GM23338 (cell line): ENCODE results near the gene P2RX4. TPM values are rescaled to one million over a fixed set of nuclear protein-coding genes. Genes with fewer than 3 reads are reported as not detected.

Experiments
- ATAC-seq: fragments of 200-7000 bp; cut with Tn5 transposase; 3 replicates; pipeline ENCODE4 v1.9.1; 2020
- DNase-seq: peaks from one replicate; pipeline ENCODE4 v3.0.0-alpha.2; 2015; ENCODE audit warnings: low spot score
- H2AFZ ChIP-seq: fragments of 200-600 bp; sonication (generic); 2 replicates; pipeline ENCODE4 v1.8.0; 2016; ENCODE audit warnings: antibody characterized with exemption, mild to moderate bottlenecking, moderate library complexity
- H3F3A ChIP-seq: fragments of 200-600 bp; sonication (generic); replicated peaks from 2 replicates; pipeline ENCODE4 v1.8.0; 2017; ENCODE audit warnings: antibody characterized with exemption, mixed run types, low read depth
- H3K27ac ChIP-seq: fragments of 200-600 bp; sonication (generic); 2 replicates; pipeline ENCODE4 v1.6.1; 2016; ENCODE audit warnings: low read depth
- H3K27me3 ChIP-seq: fragments of 200-600 bp; sonication (generic); 2 replicates; pipeline ENCODE4 v1.8.0; 2016; ENCODE audit warnings: mild to moderate bottlenecking, mixed run types, moderate library complexity; ENCODE audit not compliant: insufficient read depth
- H3K36me3 ChIP-seq: fragments of 200-600 bp; sonication (generic); 2 replicates; pipeline ENCODE4 v1.8.0; 2016; ENCODE audit warnings: mild to moderate bottlenecking; ENCODE audit not compliant: insufficient read depth
- H3K4me1 ChIP-seq: fragments of 200-600 bp; sonication (generic); 2 replicates; pipeline ENCODE4 v1.8.0; 2016; ENCODE audit warnings: mild to moderate bottlenecking, moderate library complexity; ENCODE audit not compliant: insufficient read depth
- H3K4me2 ChIP-seq: fragments of 200-600 bp; sonication (generic); 2 replicates; pipeline ENCODE4 v1.7.1; 2017; ENCODE audit warnings: mixed run types
- H3K4me3 ChIP-seq: fragments of 200-600 bp; sonication (generic); 2 replicates; pipeline ENCODE4 v1.6.1; 2016; ENCODE audit warnings: mixed run types
- H3K79me2 ChIP-seq: fragments of 200-600 bp; sonication (generic); replicated peaks from 2 replicates; pipeline ENCODE4 v1.8.0; 2017; ENCODE audit warnings: mild to moderate bottlenecking; ENCODE audit not compliant: insufficient read depth
- H3K9me2 ChIP-seq: fragments of 200-600 bp; sonication (generic); 2 replicates; pipeline ENCODE4 v1.8.0; 2017; ENCODE audit not compliant: insufficient read depth
- H4K20me1 ChIP-seq: fragments of 200-600 bp; sonication (generic); replicated peaks from 2 replicates; pipeline ENCODE4 v1.8.0; 2017; ENCODE audit warnings: mild to moderate bottlenecking; ENCODE audit not compliant: insufficient read depth
- H3K27ac Mint-ChIP-seq: 2 replicates; pipeline ENCODE4 v1.8.0; 2020; ENCODE audit warnings: inconsistent platforms, mild to moderate bottlenecking, moderate library complexity, mixed read lengths
- H3K27me3 Mint-ChIP-seq: 3 replicates; pipeline ENCODE4 v1.8.0; 2022; ENCODE audit warnings: low read depth, mild to moderate bottlenecking, moderate library complexity, mixed read lengths, inconsistent platforms; ENCODE audit not compliant: insufficient read depth, poor library complexity
- H3K36me3 Mint-ChIP-seq: 3 replicates; pipeline ENCODE4 v1.8.0; 2021; ENCODE audit warnings: low read depth, mild to moderate bottlenecking, inconsistent platforms, moderate library complexity, mixed read lengths
- H3K4me1 Mint-ChIP-seq: 3 replicates; pipeline ENCODE4 v1.8.0; 2020; ENCODE audit warnings: mild to moderate bottlenecking, inconsistent platforms, mixed read lengths
- H3K4me3 Mint-ChIP-seq: 3 replicates; pipeline ENCODE4 v1.8.0; 2021; ENCODE audit warnings: moderate library complexity, mild to moderate bottlenecking, inconsistent platforms, mixed read lengths
- H3K9me3 Mint-ChIP-seq: 3 replicates; pipeline ENCODE4 v1.8.0; 2020; ENCODE audit warnings: moderate library complexity, mild to moderate bottlenecking, inconsistent platforms, mixed read lengths
- CREB1 ChIP-seq: fragments of 250-450 bp; sonication (Bioruptor Pico); IDR thresholded peaks from 2 replicates; pipeline ENCODE4 v1.5.0; 2020; ENCODE audit warnings: low read depth, mild to moderate bottlenecking, moderate library complexity
- CTCF ChIP-seq, 2 experiments: fragments of 200-600 bp in 1 of 2; sonication (generic) in 1 of 2; conservative IDR thresholded peaks; 2 replicates each; pipeline versions ENCODE4 v1.5.1 to v1.6.1; 2016 to 2017; ENCODE audit warnings: antibody characterized with exemption in 2 of 2, low read depth in 2 of 2, mild to moderate bottlenecking in 2 of 2, moderate library complexity in 1 of 2
- ETS1 ChIP-seq: IDR thresholded peaks from 2 replicates; pipeline ENCODE4 v1.6.1; 2016; ENCODE audit warnings: antibody characterized with exemption
- EZH2 ChIP-seq: fragments of 200-600 bp; sonication (generic); IDR thresholded peaks from one replicate; pipeline ENCODE4 v1.8.0; 2017; ENCODE audit warnings: antibody characterized with exemption, mild to moderate bottlenecking, low read depth; ENCODE audit not compliant: unreplicated experiment
- EZH2phosphoT487 ChIP-seq: fragments of 200-600 bp; sonication (generic); IDR thresholded peaks from one replicate; pipeline ENCODE4 v1.8.1; 2018; ENCODE audit warnings: antibody characterized with exemption; ENCODE audit not compliant: unreplicated experiment
- JUNB ChIP-seq: IDR thresholded peaks from one replicate; pipeline ENCODE4 v1.6.1; 2016; ENCODE audit warnings: antibody characterized with exemption; ENCODE audit not compliant: unreplicated experiment
- NANOG ChIP-seq: IDR thresholded peaks from 2 replicates; pipeline ENCODE4 v1.6.1; 2016; ENCODE audit warnings: antibody characterized with exemption, borderline replicate concordance
- POLR2AphosphoS5 ChIP-seq: IDR thresholded peaks from 2 replicates; pipeline ENCODE4 v1.6.1; 2016; ENCODE audit warnings: antibody characterized with exemption, low read depth
- REST ChIP-seq: IDR thresholded peaks from one replicate; pipeline ENCODE4 v1.6.1; 2018; ENCODE audit warnings: antibody characterized with exemption; ENCODE audit not compliant: unreplicated experiment
- STAT1 ChIP-seq: IDR thresholded peaks from one replicate; pipeline ENCODE4 v1.6.1; 2016; ENCODE audit warnings: antibody characterized with exemption; ENCODE audit not compliant: unreplicated experiment
- ZNF114 ChIP-seq: fragments of 250-450 bp; sonication (Bioruptor Pico); IDR thresholded peaks from 2 replicates; pipeline ENCODE4 v1.5.0; 2020; ENCODE audit warnings: mild to moderate bottlenecking, moderate library complexity
- ZNF331 ChIP-seq: fragments of 250-450 bp; sonication (Bioruptor Pico); IDR thresholded peaks from 2 replicates; pipeline ENCODE4 v1.5.0; 2020; ENCODE audit warnings: low read depth, mild to moderate bottlenecking, moderate library complexity
- ZNF462 ChIP-seq: fragments of 250-450 bp; sonication (Bioruptor Pico); IDR thresholded peaks from 2 replicates; pipeline ENCODE4 v1.5.0; 2020; ENCODE audit warnings: mild to moderate bottlenecking, moderate library complexity
- polyA plus RNA-seq: library from polyadenylated mRNA; unstranded; fragments of >200 nt; fragmentation: Nextera tagmentation; extraction: Ambion mirVana; gene quantifications from 2 replicates; pipeline ENCODE4 v1.2.1, GENCODE V29; 2016
- total RNA-seq: library from RNA; depleted of rRNA; stranded (reverse); fragments of >200 nt; shearing (Covaris generic); gene quantifications from 2 replicates; pipeline ENCODE4 v1.2.3, GENCODE V29; 2014

P2RX4 gene
- total and polyA plus RNA-seq, 2 experiments from 2014 or later = 5.6 to 18.9 TPM

GRCh38 chr12:121176826-121177529 lies 33.0 kb upstream of the P2RX4 start:
- Mint-ChIP-seq H3K4me3 (no peak overlapping the region), H3K36me3 (no peaks in the 10 kb centered on the region), H3K9me3 (no peaks in the 10 kb centered on the region), H3K27ac (no peak overlapping the region), H3K4me1 (no peaks in the 10 kb centered on the region), H3K27me3 (peaks cover 7% of the 10 kb centered on the region)
- H2AFZ ChIP-seq = peak overlapping the region; percentile 90
- no peak overlapping the region for H3K27ac ChIP-seq
- no peaks in the 10 kb centered on the region for H3F3A ChIP-seq
- no peak overlapping the region for H3K4me2 ChIP-seq
- TF ChIP-seq EZH2 (no peak), NANOG (no peak), STAT1 (no peak), EZH2phosphoT487 (no peak), ZNF331 (CRISPR knock-in tag) (no peak), REST (no peak), CREB1 (CRISPR knock-in tag) (no peak), ZNF114 (CRISPR knock-in tag) (no peak), POLR2AphosphoS5 (no peak), CTCF (conservative IDR thresholded peaks at IDR 0.05; ENCODE audit: low read depth in 2 of 2) (no peak), JUNB (no peak), ZNF462 (CRISPR knock-in tag) (no peak), ETS1 (no peak)
- H3K27me3 ChIP-seq = no peaks in the 10 kb centered on the region
- no peaks in the 10 kb centered on the region for H3K9me2 ChIP-seq
- H3K36me3 ChIP-seq = no peaks in the 10 kb centered on the region
- ATAC-seq = peak; percentile 45; the same call in 2 of the 3 replicates
- H3K4me1 ChIP-seq = no peaks in the 10 kb centered on the region
- DNase-seq = no peak
- H3K79me2 ChIP-seq = no peaks in the 10 kb centered on the region
- no peaks in the 10 kb centered on the region for H4K20me1 ChIP-seq
- no peak overlapping the region for H3K4me3 ChIP-seq
